ENCODE measurements around the gene MSH5. TPM values are rescaled to one million over a fixed set of nuclear protein-coding genes. Genes with fewer than 3 reads are reported as not detected.

MSH5 gene
- total and polyA plus RNA-seq, 2 of the 13 experiments (the other 11 are each of a cell fraction or from before 2014, with no cell fraction given): 10.2 to 38.7 TPM

DNA sequence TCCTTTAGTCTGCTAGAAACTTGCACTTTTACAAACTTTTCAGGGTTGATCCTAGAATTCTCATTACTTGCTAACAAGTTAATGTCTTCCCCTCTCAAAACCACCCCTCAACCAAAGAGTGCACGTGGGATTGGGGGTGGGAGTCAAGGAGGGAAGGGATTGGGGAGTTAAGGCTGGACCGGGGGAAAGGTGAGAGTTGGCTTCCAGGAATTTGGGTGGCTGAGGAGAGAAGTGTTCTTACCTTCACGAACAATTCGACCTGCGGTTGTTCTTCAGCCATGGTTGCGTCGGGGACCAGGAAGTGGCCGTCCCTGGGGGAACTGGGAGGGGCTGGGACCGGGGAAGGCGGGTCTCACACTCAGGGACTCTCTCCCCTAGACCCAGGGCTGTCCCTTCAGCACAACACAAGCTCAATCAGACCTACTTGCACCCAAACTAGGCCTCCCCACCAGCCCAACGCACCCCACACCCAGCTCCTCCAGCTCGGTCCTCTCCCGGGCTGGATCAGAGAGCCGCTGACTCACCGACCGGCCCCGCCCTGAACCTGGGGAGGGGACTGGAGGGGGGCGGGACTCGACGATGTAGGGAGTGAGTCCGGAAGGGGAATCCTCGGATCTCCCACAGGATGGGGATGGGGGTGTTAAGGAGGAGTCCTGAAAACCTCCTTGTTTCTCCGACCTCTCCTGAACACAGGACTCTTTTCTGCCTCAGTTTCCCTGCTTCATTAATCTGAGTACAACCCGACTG, 3.6 kb upstream of the MSH5 start, which contains the start of gene CLIC1 (continued):
- TF ChIP-seq U2AF2 (IDR thresholded peaks at IDR 0.05; ENCODE audit: low read depth, low read length) (0 out of 2 replicates have a peak, but pooled peaks have one; percentile 56), ZNF160 (CRISPR knock-in tag; IDR thresholded peaks at IDR 0.05) (no peak; the same call in 1 of the 2 replicates), ZNF740 (CRISPR knock-in tag; IDR thresholded peaks at IDR 0.05) (no peak; the same call in 1 of the 2 replicates), KAT7 (CRISPR knock-in tag; IDR thresholded peaks at IDR 0.05; ENCODE audit: borderline replicate concordance) (peak; percentile 91; the same call in 1 of the 2 replicates), RFX5 (IDR thresholded peaks at IDR 0.05; ENCODE audit: low read depth, low read length) (no peak), NR0B2 (CRISPR knock-in tag; IDR thresholded peaks at IDR 0.05) (peak; percentile 25; the same call in 1 of the 2 replicates), ZSCAN21 (CRISPR knock-in tag; IDR thresholded peaks at IDR 0.05; ENCODE audit: borderline replicate concordance) (no peak; the same call in 1 of the 2 replicates), ZNF260 (CRISPR knock-in tag; IDR thresholded peaks at IDR 0.05; ENCODE audit: borderline replicate concordance, low read depth) (no peak), ZNF644 (CRISPR knock-in tag; IDR thresholded peaks at IDR 0.05; ENCODE audit: low read depth) (no peak), XBP1 (CRISPR knock-in tag; IDR thresholded peaks at IDR 0.05) (no peak), ZNF121 (CRISPR knock-in tag; IDR thresholded peaks at IDR 0.05) (no peak), FOSL2 (CRISPR knock-in tag; IDR thresholded peaks at IDR 0.05) (peak; percentile 98), BRD4 (CRISPR knock-in tag; IDR thresholded peaks at IDR 0.05) (no peak), TBP (CRISPR knock-in tag; IDR thresholded peaks at IDR 0.05) (no peak), FOXA1 (IDR thresholded peaks at IDR 0.05) (no peak), FOXA1 (CRISPR knock-in tag; IDR thresholded peaks at IDR 0.05) (peak; percentile 21; the same call in 1 of the 2 replicates), SMAD9 (CRISPR knock-in tag; IDR thresholded peaks at IDR 0.05) (no peak), BCLAF1 (IDR thresholded peaks at IDR 0.05) (no peak), PBX3 (CRISPR knock-in tag; IDR thresholded peaks at IDR 0.05; ENCODE audit: borderline replicate concordance) (no peak), ZZZ3 (CRISPR knock-in tag; IDR thresholded peaks at IDR 0.05; ENCODE audit: borderline replicate concordance) (no peak), SNAPC2 (CRISPR knock-in tag; IDR thresholded peaks at IDR 0.05) (0 out of 2 replicates have a peak, but pooled peaks have one; percentile 42), ZNF720 (CRISPR knock-in tag; IDR thresholded peaks at IDR 0.05) (no peak; the same call in 1 of the 2 replicates), ZNF468 (CRISPR knock-in tag; IDR thresholded peaks at IDR 0.05) (no peak)
- TF ChIP-seq, protein P1, sequence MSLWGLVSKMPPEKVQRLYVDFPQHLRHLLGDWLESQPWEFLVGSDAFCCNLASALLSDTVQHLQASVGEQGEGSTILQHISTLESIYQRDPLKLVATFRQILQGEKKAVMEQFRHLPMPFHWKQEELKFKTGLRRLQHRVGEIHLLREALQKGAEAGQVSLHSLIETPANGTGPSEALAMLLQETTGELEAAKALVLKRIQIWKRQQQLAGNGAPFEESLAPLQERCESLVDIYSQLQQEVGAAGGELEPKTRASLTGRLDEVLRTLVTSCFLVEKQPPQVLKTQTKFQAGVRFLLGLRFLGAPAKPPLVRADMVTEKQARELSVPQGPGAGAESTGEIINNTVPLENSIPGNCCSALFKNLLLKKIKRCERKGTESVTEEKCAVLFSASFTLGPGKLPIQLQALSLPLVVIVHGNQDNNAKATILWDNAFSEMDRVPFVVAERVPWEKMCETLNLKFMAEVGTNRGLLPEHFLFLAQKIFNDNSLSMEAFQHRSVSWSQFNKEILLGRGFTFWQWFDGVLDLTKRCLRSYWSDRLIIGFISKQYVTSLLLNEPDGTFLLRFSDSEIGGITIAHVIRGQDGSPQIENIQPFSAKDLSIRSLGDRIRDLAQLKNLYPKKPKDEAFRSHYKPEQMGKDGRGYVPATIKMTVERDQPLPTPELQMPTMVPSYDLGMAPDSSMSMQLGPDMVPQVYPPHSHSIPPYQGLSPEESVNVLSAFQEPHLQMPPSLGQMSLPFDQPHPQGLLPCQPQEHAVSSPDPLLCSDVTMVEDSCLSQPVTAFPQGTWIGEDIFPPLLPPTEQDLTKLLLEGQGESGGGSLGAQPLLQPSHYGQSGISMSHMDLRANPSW (CRISPR knock-in tag; IDR thresholded peaks at IDR 0.05; ENCODE audit: borderline replicate concordance): no peak

Data from HepG2 (cell line).